22Rv1 (cell line): ENCODE measurements around the gene TMEM163.

Experiments used
- H3K27ac ChIP-seq: fragments of 450-650 bp; 2 replicates; pipeline ENCODE4 v1.5.1; 2017
- CTCF ChIP-seq: fragments of 450-650 bp; IDR thresholded peaks from 2 replicates; pipeline ENCODE4 v1.5.1; 2017; ENCODE audit warnings: mild to moderate bottlenecking
- ZFX ChIP-seq: fragments of 450-650 bp; IDR thresholded peaks from 2 replicates; pipeline ENCODE4 v1.6.1; 2017; ENCODE audit warnings: antibody characterized with exemption, borderline replicate concordance

TMEM163 gene

GRCh38 chr2:134447669-134448068 is 271.1 kb downstream of the TMEM163 start:
- H3K27ac ChIP-seq: no peak overlapping the region
- TF ChIP-seq ZFX: no peak
- no peak for TF ChIP-seq CTCF

- no peak overlapping the region for H3K27ac ChIP-seq
Measured at GRCh38 chr2:134446383-134447017, 272.3 kb downstream of the TMEM163 start.

GRCh38 chr2:134445985-134446382 is 272.8 kb downstream of the TMEM163 start:
- H3K27ac ChIP-seq: no peak overlapping the region
- TF ChIP-seq CTCF: no peak
- no peak for TF ChIP-seq ZFX

More at GRCh38 chr2:134446383-134447017, 272.3 kb downstream of the TMEM163 start:
- TF ChIP-seq ZFX (no peak), CTCF (no peak)

- H3K27ac ChIP-seq: no peak overlapping the region
- TF ChIP-seq ZFX (no peak), CTCF (no peak)
Measured at GRCh38 chr2:134445116-134445515, 273.7 kb downstream of the TMEM163 start.

GRCh38 chr2:134443814-134444480 is 274.9 kb downstream of the TMEM163 start:
- no peak overlapping the region for H3K27ac ChIP-seq
- TF ChIP-seq ZFX (no peak), CTCF (no peak)

- no peak overlapping the region for H3K27ac ChIP-seq
- TF ChIP-seq CTCF (no peak), ZFX (no peak)
Measured at GRCh38 chr2:134441153-134441863, 277.5 kb downstream of the TMEM163 start.

GRCh38 chr2:134440336-134440909 is 278.4 kb downstream of the TMEM163 start:
- no peak for TF ChIP-seq ZFX
- no peak overlapping the region for H3K27ac ChIP-seq
